Activated CD8-positive, alpha-beta memory T cell treated with anti-CD3 and anti-CD28 coated beads, Interleukin-2, amount 50 U/mL, for 24 hours (primary cell): ENCODE measurements around the gene WDR3.

ENCODE experiments used
- DNase-seq: peaks from one replicate; pipeline ENCODE4 v3.0.0-alpha.2; 2020; ENCODE audit errors: extremely low read depth

WDR3 gene

GRCh38 chr1:117952386-117952785, 22.8 kb downstream of the WDR3 start:
- DNase-seq, result no peak

- no peak for DNase-seq
Measured at GRCh38 chr1:117959364-117959763, 29.8 kb downstream of the WDR3 start.

DNA sequence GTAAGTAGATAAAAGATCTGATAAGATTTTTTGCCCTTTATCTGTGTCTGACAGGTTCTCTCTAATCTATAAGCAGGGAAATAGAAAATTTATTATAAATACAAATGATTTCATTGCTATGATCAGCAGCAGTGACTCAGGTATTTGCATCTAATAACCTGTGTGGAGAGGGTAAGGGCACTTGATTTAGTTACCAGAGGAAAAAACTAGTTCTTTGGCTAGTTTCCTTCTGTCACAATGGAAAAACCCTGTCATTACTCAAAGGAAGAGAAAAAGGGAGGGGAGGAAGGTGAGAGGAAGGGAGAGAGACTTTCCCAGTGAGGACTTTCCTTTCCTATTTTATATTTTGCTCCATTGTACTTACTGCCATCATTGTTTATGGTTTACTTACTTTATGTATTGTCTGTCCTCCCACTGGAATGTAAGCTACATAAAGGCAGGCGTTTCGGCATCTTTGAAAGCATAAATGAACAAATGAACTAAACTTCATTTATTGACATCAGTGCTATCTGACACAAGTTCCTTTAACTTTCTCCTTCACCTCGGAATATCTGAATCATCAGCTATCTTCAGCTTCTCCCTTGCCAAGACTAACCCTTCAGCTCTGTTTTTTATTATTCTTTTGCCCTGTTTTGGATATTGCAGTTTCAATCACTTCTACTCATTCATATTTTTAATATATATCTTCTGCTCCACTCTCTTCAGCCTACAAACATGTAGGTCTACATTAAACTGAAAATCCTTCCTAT, 34.9 kb downstream of the WDR3 start:
- no peak for DNase-seq

GRCh38 chr1:117967477-117967876, 37.9 kb downstream of the WDR3 start:
- DNase-seq, result no peak

DNA sequence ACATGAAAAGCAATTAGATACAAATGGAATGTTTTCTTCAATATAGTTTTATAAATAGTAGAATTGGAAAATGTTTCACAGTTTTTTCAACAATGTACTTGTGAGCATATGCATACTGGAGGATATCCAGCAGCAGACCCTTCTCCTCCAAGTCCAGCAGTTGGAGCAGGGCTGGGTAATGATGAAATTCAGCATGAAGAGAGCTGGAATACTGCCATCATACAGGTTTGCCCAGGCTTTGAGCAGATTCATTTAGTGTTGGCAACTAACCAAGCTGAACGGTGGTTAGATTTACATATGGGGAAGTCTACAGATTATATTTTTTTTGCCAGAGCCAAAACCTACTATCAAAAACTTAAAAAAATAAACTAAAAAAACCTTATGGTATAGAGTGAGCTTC, 38.3 kb downstream of the WDR3 start:
- no peak for DNase-seq

DNA sequence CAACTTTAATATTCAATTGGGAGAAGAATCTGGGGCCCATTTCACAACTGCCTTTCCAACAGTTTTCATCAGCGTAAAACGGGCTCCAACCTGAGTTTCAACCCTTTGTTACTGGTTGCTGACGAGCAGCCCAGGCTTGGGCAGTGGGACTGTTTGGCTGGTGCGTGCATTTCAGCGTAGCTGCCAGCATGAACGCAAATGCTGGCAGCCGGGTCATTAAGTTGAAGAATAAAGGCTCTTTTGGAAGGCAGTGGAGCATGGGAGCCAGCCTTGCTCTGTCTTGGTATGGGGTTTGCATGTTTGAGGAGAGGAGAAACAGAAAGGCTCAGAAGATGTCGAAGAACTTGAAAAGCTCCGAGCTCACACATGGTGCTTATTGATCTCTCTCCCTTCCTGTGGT, 40.7 kb downstream of the WDR3 start:
- no peak for DNase-seq

DNA sequence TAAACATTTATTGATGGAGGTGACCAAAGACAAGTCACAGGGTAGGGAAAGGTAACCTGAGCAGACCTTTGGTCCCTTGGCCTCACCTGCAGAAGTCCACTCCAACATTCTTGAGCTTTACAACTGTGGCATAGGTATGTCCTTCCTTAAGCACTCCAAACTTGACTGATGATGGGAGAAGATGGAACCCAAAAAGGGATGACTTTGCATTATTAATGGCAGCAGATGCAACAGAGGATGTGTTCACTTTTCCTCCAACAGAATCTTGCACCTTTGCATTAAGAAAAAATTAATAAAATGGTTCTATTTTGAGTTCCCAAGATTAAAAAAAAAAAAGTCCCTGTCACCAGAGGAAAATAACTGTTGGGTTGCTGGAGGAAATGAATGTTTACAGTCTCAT, 42.2 kb downstream of the WDR3 start:
- DNase-seq, result no peak

DNA sequence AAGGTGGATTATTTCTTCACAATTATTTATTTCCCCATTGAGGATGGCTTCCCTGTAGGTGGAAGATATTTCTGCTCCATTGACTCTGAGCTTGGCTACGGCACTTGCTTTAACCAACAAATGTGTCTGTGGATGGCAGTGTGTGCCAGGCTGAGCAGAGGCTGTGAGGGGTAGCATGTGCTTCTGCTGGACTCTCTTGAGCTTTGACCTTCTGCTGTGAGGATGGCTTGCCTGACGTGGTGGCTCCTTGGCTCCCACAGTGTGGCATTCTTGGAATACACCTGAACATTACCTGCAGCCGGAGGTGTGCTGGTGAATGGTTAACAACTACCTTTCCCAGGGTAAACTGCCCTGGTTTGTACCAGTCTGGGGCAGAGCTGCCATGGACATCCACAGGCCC, 46.8 kb downstream of the WDR3 start:
- no peak for DNase-seq

DNA sequence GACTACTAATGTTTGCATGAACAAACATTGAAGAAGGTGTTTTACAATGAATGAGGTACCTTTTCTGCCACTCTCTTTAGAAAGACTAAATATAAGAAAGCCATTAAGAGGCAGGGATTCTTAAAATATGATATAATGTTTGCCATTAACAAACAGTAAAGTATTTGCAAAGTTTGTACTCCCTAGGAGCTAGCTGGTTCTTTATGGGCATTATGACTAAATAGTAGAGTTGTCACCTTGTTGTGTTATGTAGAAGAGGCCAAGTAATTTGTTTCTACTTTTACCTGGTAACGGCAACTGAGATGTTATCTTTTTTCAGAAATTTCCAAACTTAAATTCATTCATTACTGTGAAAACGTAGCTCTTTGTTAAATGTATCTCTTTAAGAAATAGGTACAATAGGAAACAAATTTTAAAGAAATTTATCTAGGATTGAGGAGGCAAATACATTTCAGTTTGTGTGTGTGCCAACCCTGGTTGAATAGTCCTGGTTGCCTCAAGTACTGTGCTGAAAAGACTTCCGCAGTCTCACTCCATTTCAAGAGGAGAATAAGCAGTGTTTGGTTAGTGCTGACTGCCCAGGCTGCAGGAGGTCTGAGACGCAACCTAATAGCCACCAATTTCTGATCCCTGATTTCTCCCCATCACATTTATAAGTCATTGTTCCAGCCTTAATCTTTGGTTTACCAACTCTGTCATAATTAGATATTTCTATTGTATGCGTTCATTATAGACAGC, 52.1 kb downstream of the WDR3 start:
- DNase-seq, result no peak

DNA sequence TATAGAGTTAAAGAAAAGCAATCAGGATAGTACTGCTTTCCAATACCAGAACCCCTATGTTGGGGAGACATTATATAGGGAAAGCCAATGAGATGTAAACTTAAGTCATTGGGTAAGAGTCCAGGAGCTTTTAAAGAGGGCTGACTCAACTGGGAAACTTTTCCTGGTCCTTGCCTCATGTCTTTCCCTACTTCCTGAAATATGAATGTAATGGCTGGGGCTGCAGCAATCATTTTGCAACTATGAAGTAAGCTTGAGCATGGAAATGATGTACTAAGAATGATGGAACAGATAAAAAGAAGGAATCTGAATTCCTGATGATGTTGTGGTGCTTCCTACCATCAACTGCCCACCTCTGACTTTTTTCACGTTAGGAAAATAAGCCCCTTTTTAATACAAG, 55.7 kb downstream of the WDR3 start:
- no peak for DNase-seq

DNA sequence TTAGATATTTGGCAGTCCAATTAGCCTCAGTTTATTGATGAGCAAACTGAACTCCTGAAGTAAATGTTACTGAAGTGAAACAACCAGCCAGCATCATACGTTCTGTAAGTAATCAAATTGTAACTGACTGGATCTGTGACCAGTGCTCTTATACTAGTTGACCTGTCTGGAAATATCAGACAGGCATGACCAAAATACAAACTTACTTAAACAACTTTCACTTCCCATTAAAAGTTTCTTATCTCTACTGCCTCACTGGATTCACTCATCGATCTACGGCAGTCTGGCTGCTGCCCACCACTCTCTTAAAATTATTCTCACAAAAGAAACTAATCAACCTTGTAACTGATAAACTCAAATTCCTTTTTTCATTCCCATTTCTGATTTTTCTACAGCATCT, 56.4 kb downstream of the WDR3 start:
- no peak for DNase-seq

- no peak for DNase-seq
Measured at GRCh38 chr1:118004312-118004711, 74.8 kb downstream of the WDR3 start.

DNA sequence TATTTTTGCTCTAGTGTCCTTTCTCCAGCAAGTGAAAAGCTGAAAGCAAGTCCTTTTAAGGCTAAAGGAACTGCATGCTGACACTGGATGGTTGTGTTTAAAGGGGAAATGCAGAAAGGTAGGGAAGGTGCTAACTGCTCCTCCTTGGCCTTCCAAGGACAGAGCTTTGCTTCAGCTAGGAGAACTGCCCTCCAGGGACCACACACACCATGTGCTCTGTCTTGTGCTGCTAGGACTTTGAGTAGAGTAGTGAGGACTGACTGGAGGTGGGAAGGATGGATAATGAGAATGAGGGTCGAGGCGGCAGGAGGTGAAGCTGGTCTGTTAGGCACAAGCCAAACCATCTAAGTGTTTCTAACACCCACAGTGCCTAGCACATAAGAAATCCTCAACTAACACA, 77.9 kb downstream of the WDR3 start:
- no peak for DNase-seq

GRCh38 chr1:118008011-118008410, 78.5 kb downstream of the WDR3 start:
- DNase-seq, result no peak

DNA sequence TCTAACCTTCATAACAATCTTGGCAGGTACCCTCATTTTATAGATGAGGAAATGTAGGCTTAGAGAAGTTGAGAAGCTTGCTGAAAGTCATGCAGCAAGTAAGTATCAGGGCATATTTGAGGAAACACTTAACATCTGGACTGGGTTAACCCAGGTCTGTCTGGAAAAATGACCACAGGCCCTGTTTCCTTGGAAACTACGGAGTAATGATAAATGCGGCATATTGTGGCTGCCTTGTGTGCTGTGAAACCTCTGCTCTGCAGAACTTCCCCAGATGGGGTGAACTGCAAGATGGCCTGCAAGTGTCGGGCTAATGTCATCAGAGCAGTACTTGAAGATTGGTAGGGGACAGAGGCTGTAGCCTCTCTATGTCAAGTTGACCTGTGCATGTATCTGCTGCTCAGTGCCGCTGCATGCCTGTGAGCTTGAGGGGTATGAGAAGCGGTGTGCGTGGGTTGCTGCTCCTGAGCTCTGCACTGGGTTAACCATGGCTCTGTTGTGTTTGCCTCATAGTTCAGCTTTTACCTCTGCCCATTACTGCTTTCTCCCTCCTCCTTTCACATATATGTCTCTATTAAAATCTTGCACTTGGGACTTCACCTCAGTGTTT, 83.1 kb downstream of the WDR3 start:
- no peak for DNase-seq

GRCh38 chr1:118013336-118013735, 83.8 kb downstream of the WDR3 start:
- no peak for DNase-seq

GRCh38 chr1:118013938-118014337, 84.4 kb downstream of the WDR3 start:
- DNase-seq, result no peak
